Endothelial cell of umbilical vein (primary cell): ENCODE data around the gene HIKESHI. TPM values are rescaled to one million over a fixed set of nuclear protein-coding genes. Genes with fewer than 3 reads are reported as not detected.

ENCODE experiments used
- BruUV-seq: library from RNA; stranded (reverse); fragments of 400-500 nt; replicated peaks from 2 replicates; lab custom pipeline; 2021; lab: Mats Ljungman, UMichigan
- CTCF ChIA-PET: fragments of 300-600, 350-600 bp; sonication (Branson Sonifier 250); formaldehyde crosslinking; loops from one replicate; lab custom pipeline; 2021; ENCODE audit warnings: antibody characterized with exemption, inconsistent platforms; lab: Charles Lee
- POLR2A ChIA-PET: fragments of 300-600, 350-600 bp; sonication (Branson Sonifier 250); formaldehyde crosslinking; loops from one replicate; lab custom pipeline; 2021; ENCODE audit warnings: antibody characterized with exemption, inconsistent platforms; lab: Charles Lee
- DNase-seq: peaks from one replicate; pipeline ENCODE4 v3.0.0-alpha.2; 2011; ENCODE audit warnings: low read depth, low spot score
- FAIRE-seq: peaks from 2 replicates; lab custom pipeline; 2011; peaks lifted over from hg19 to GRCh38; lab: Jason Lieb, UNC
- H2AFZ ChIP-seq: 2 replicates; pipeline ENCODE4 v1.6.0; 2012; ENCODE audit warnings: low read depth, low read length, control low read depth, inconsistent platforms
- H3K27ac ChIP-seq: 2 replicates; pipeline ENCODE4 v1.5.1; 2011; ENCODE audit warnings: low read depth, mild to moderate bottlenecking, control low read depth, low read length, moderate library complexity; ENCODE audit not compliant: insufficient read depth
- H3K27me3 ChIP-seq, 2 experiments: 2 replicates each; pipeline versions ENCODE4 v1.6.0 to v1.6.1; 2011; ENCODE audit warnings: low read length in 2 of 2, mixed read lengths in 1 of 2; ENCODE audit not compliant: control insufficient read depth in 2 of 2, insufficient read depth in 2 of 2
- H3K36me3 ChIP-seq, 2 experiments: 2 replicates in 1 of 2; 3 replicates in 1 of 2; pipeline ENCODE4 v1.5.1; 2011; ENCODE audit warnings: low read length in 2 of 2, mild to moderate bottlenecking in 1 of 2, moderate library complexity in 1 of 2; ENCODE audit not compliant: control insufficient read depth in 2 of 2, insufficient read depth in 2 of 2; ENCODE audit errors: extremely low read depth in 1 of 2
- H3K4me1 ChIP-seq: 3 replicates; pipeline ENCODE4 v1.5.1; 2011; ENCODE audit warnings: mild to moderate bottlenecking, low read length; ENCODE audit not compliant: control insufficient read depth, insufficient read depth; ENCODE audit errors: extremely low read depth
- H3K4me2 ChIP-seq: 2 replicates; pipeline ENCODE4 v1.6.1; 2011; ENCODE audit warnings: low read length, control low read depth, mixed read lengths; ENCODE audit not compliant: insufficient read depth
- H3K4me3 ChIP-seq, 3 experiments: fragments of 200-600 bp in 1 of 3; sonication (generic), shearing (Covaris generic) in 1 of 3; replicated peaks in 1 of 3; 2 replicates each; pipeline ENCODE4 v1.5.1; 2011 to 2016; ENCODE audit warnings: control low read depth in 3 of 3, low read length in 3 of 3, mild to moderate bottlenecking in 2 of 3, inconsistent platforms in 1 of 3, low read depth in 1 of 3, moderate library complexity in 1 of 3; ENCODE audit not compliant: insufficient read depth in 1 of 3
- H3K79me2 ChIP-seq: 2 replicates; pipeline ENCODE4 v1.6.0; 2012; ENCODE audit warnings: low read length, inconsistent platforms; ENCODE audit not compliant: control insufficient read depth, insufficient read depth
- H3K9ac ChIP-seq: replicated peaks from 2 replicates; pipeline ENCODE3; 2011; ENCODE audit warnings: low read length, control low read depth; ENCODE audit not compliant: insufficient read depth; ENCODE audit errors: extremely low read depth
- H3K9me1 ChIP-seq: replicated peaks from 3 replicates; pipeline ENCODE4 v1.6.0; 2011; ENCODE audit warnings: mild to moderate bottlenecking, low read length; ENCODE audit not compliant: control insufficient read depth, insufficient read depth; ENCODE audit errors: extremely low read depth
- H3K9me3 ChIP-seq: replicated peaks from 2 replicates; pipeline ENCODE4 v1.5.1; 2012; ENCODE audit warnings: low read length, inconsistent platforms; ENCODE audit not compliant: control insufficient read depth, insufficient read depth
- H4K20me1 ChIP-seq: replicated peaks from 2 replicates; pipeline ENCODE3; 2011; ENCODE audit warnings: mild to moderate bottlenecking, low read length; ENCODE audit not compliant: control insufficient read depth, insufficient read depth; ENCODE audit errors: extremely low read depth
- FOS ChIP-seq: IDR thresholded peaks from 2 replicates; pipeline ENCODE4 v1.6.1; 2011; ENCODE audit warnings: mild to moderate bottlenecking, low read length, moderate library complexity, borderline replicate concordance; ENCODE audit not compliant: insufficient read depth
- GATA2 ChIP-seq: IDR thresholded peaks from 2 replicates; pipeline ENCODE4 v1.7.0; 2011; ENCODE audit warnings: low read depth, mild to moderate bottlenecking, moderate library complexity, mixed read lengths, low read length; ENCODE audit not compliant: insufficient read length, insufficient read depth
- POLR2AphosphoS5 ChIP-seq: IDR thresholded peaks from 2 replicates; pipeline ENCODE4 v1.6.1; 2012; ENCODE audit warnings: low read depth, mild to moderate bottlenecking, control low read depth, low read length, moderate library complexity; ENCODE audit not compliant: insufficient read depth
- dilution Hi-C: fragments of 300-500 bp; cut with MboI; formaldehyde crosslinking; loops from one replicate; pipeline ENCODE4 v1.15.0; 2019; ENCODE audit warnings: low sequenced_read_pairs; ENCODE audit not compliant: extremely low pct_ligation_motif_present
- intact Hi-C: fragments of 100-400 bp; cut with micrococcal nuclease; formaldehyde crosslinking; loops from one replicate; pipeline ENCODE4 v1.10.0; 2022
- polyA plus RNA-seq, 4 experiments: library from polyadenylated mRNA; depleted of rRNA in 3 of 4; stranded (reverse) in 3 of 4; unstranded in 1 of 4; fragments of >200 nt; gene quantifications; 2 replicates each; pipeline versions ENCODE4 v1.2.1 to v1.2.3, GENCODE V29; 2011 to 2012; ENCODE audit warnings: missing spikeins in 1 of 4
- total RNA-seq: library from RNA; stranded (reverse); gene quantifications from 2 replicates; pipeline ENCODE4 v1.2.3, GENCODE V29; 2021
- TF ChIP-seq, protein P1 (sequence below): IDR thresholded peaks from 2 replicates; pipeline ENCODE4 v1.6.1; 2011; ENCODE audit not compliant: insufficient read depth, insufficient read length
- TF ChIP-seq, protein P2 (sequence below), 2 donors: IDR thresholded peaks; 1 replicate in 1 of 2; 2 replicates in 1 of 2; pipeline ENCODE4 v1.5.1; 2011; ENCODE audit warnings: low read length in 2 of 2, mild to moderate bottlenecking in 2 of 2, moderate library complexity in 2 of 2, control low read depth in 1 of 2, inconsistent platforms in 1 of 2, low read depth in 1 of 2; ENCODE audit not compliant: insufficient read depth in 1 of 2; ENCODE audit errors: extremely low read depth in 1 of 2

HIKESHI gene
- total and polyA plus RNA-seq, 2 donors (not counting 3 experiments of a cell fraction or from before 2014, with no cell fraction given) = 40.2 to 66.9 TPM

DNA sequence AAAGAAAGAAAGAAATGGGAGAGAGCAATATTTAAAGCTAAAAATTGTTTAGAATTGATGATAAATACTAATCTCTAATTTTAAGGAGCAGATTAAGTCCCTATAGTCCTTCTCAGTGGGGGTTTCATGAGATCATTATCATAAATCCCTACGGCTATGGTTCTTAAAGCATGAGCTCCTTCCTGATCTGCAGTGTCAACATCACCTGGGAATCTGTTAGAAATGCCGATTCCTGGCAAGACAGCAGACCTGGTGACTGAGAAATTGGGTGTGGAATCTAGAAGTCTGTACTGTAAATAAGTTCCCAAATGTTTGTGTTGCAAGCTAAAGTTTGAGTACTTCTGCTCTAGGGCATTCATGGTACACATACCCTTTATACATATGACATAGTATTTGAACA, 12.6 kb downstream of the HIKESHI start:
- Histone ChIP-seq H4K20me1 (no peaks in the 10 kb centered on the region), H3K4me1 (no peaks in the 10 kb centered on the region), H3K27ac (no peak overlapping the region), H3K4me2 (no peak overlapping the region), H2AFZ (no peak overlapping the region), H3K4me3 (no peak overlapping the region), H3K36me3 (no peaks in the 10 kb centered on the region), H3K9ac (no peak overlapping the region), H3K9me1 (no peaks in the 10 kb centered on the region), H3K9me3 (no peaks in the 10 kb centered on the region), H3K79me2 (peaks cover 8% of the 10 kb centered on the region), H3K27me3 (no peaks in the 10 kb centered on the region)
- dilution Hi-C loops (no loop called here), intact Hi-C loops (no loop called here)
- DNase-seq (no peak), FAIRE-seq (no peak)
- POLR2A ChIA-PET = no interaction called here
- TF ChIP-seq, protein P1, sequence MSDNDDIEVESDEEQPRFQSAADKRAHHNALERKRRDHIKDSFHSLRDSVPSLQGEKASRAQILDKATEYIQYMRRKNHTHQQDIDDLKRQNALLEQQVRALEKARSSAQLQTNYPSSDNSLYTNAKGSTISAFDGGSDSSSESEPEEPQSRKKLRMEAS = no peak
- TF ChIP-seq, protein P2, sequence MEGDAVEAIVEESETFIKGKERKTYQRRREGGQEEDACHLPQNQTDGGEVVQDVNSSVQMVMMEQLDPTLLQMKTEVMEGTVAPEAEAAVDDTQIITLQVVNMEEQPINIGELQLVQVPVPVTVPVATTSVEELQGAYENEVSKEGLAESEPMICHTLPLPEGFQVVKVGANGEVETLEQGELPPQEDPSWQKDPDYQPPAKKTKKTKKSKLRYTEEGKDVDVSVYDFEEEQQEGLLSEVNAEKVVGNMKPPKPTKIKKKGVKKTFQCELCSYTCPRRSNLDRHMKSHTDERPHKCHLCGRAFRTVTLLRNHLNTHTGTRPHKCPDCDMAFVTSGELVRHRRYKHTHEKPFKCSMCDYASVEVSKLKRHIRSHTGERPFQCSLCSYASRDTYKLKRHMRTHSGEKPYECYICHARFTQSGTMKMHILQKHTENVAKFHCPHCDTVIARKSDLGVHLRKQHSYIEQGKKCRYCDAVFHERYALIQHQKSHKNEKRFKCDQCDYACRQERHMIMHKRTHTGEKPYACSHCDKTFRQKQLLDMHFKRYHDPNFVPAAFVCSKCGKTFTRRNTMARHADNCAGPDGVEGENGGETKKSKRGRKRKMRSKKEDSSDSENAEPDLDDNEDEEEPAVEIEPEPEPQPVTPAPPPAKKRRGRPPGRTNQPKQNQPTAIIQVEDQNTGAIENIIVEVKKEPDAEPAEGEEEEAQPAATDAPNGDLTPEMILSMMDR (IDR thresholded peaks at IDR 0.05; ENCODE audit: extremely low read depth in 1 of 2, insufficient read depth in 1 of 2, low read depth in 1 of 2, low read length in 2 of 2) = no peak
- TF ChIP-seq GATA2 (no peak), FOS (no peak)
- CTCF ChIA-PET = no interaction called here
- BruUV-seq = no TSS peak

DNA sequence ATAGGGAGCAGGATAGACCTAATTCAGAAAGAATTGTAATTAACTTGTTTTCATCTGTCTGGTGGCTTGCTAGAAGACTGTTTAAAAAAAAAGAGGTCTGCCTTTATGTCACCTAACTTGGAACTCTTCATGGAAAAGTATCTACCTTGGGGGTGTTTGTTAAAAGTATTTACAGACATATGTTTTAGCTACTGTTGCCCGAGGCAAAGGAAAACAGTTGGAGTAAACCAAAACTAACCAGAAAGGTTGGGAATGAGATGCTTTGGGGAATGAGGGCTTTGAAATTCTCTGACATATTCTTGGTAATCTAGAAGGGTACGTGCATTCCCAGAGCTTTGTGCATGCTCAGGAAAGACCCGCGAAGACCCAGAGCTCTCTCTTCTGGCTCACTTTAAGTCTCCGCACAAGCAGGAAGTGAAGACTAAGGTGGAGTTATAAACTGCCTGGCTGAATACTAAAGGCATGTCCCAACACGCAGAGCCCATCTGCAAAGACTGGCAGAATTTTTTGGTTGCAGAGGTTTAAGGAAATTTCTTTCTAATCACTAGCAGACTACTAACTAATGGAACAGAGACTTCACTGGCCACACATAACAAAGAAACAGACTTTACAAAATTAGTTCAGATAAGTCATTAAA, 33.2 kb downstream of the HIKESHI start:
- Histone ChIP-seq H2AFZ (no peak overlapping the region), H3K4me3 (no peak overlapping the region), H3K27me3 (no peaks in the 10 kb centered on the region), H3K9me1 (no peaks in the 10 kb centered on the region), H3K4me2 (no peak overlapping the region), H3K79me2 (no peaks in the 10 kb centered on the region), H3K27ac (no peak overlapping the region), H3K9me3 (no peaks in the 10 kb centered on the region), H3K9ac (no peak overlapping the region), H3K36me3 (no peaks in the 10 kb centered on the region), H4K20me1 (no peaks in the 10 kb centered on the region), H3K4me1 (no peaks in the 10 kb centered on the region)
- no peak for FAIRE-seq
- BruUV-seq = no TSS peak
- no peak for TF ChIP-seq POLR2AphosphoS5
- dilution Hi-C loops (no loop called here), intact Hi-C loops (no loop called here)
- no peak for DNase-seq
- POLR2A ChIA-PET = no interaction called here
- CTCF ChIA-PET = interaction anchor here (1.2 to 1.3 kb wide), 2 partner anchors 10 to 26 kb away, joined by 3 to 5 read pairs; no protein-coding TSS in a partner anchor
